Inferior parietal cortex (tissue), 1 donor: ENCODE data around the gene OSBPL3.

Experiments
- DNase-seq: peaks from one replicate; pipeline ENCODE4 v3.0.0-alpha.2; 2016; ENCODE audit errors: extremely low spot score

The OSBPL3 gene

DNA sequence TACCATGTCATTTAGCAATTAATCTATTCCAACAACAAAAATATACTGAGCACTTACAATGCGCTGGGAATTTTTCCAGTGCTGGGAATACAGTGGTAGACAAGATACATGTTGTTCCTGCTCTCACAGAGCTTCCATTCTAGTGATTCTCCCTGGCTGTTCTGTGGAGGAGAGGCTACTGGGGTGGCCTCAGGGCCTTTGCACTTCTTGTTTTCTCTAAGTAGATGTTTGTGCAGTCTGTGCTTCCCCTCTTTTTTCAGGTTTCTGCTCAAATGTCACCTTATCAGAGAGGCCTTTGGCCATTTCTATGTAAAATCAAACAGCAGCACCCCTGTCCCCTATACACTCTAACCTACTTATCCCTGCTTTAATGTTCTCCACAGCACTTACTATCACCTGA, 24.7 kb downstream of the OSBPL3 start:
- DNase-seq = no peak

DNA sequence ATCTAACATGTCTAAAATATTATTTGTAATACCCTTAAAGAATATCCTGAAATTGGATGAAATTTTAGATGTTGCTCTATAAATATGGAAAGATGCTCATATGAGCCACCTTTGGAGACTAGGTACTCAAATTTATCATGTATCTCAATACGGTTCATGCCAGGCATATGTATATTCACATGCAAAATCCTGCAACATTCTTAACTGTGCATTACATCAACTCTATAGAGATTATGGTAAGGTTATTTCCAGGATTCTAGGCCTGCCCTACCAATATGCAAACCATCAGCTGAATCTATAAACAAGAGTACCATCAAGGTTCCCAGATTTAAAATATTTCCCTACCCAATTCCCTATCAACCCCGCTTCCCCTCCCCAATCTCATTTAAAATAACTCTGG, 27.5 kb downstream of the OSBPL3 start:
- DNase-seq = no peak

DNA sequence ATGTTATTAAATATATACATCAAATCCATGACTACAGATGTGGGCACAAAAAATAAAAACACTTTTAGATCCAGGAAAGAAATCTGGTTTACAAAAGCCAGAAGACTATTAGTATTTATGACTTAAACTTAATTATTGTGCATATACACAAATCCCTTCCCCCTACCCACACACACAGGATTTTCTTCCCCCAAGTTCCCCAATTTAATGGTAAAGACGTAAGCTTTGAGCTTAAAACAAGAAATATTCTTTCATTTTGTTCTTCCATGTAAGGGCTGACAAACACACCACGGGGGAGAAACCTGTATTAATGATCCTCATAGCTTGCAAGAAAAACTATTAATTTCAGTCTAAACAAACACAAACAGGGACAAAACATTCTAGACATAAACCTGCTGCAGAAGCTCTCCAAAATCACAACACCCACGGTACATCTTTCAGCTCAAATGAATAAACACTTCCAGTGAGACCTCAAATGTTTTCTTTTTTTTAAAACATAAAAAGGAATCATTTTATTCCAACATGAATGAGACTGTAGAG, 28.5 kb downstream of the OSBPL3 start:
- DNase-seq = no peak

DNA sequence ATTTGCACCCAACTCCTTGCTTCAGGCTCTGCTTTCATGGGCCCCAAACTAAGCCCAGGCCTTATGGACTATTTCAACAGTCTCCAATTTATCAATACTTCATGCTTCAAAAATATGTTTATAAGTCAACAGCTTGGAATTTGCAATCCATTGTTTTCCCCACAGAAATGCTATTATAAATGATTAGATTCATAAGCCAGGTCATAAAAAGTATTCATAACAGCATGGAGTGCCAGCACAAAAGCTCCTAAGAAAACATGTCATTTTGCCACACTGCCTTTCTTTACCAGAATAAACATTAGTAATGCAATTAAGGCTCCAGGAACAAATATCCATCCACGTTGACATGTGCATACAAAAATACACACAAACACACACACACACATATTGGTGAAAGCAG, 30.1 kb downstream of the OSBPL3 start:
- no peak for DNase-seq

DNA sequence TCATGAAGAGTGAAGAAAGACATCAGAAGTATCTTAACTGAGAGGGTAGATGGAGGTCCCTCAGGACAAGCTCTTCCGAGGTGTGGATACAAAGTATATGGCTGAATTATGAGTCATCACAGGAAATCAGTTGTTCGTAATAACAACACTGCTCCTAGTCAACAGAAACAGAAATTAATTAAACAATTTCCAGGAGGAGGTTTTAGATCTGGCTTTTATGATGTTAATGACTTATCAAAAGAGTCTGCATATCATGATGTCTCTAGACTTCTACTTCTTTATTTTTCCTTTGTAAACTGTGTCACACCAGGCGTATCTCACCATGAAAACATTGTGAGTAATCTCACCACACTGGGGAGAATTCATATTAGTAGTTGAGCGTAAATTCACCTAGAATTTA, 31.2 kb downstream of the OSBPL3 start:
- DNase-seq = no peak

DNA sequence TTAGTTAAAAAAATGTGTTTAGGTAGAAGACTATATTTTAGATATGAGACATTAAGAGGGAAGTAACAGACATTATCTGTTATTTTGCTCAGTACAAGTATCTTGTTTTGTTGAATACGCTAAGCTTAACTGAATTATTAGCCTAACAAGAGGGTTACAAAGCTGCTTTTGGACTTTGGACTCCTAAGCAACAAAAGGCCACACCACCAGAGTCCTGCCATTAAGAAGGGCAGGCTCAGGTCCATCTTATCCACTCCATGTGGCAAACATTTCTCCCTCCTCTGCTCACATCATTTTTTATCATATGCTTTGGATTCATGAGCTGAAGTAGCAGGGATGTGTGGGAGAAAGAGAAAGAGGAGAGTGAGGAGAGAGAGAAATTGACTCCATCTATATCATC, 33.5 kb downstream of the OSBPL3 start:
- DNase-seq = no peak

DNA sequence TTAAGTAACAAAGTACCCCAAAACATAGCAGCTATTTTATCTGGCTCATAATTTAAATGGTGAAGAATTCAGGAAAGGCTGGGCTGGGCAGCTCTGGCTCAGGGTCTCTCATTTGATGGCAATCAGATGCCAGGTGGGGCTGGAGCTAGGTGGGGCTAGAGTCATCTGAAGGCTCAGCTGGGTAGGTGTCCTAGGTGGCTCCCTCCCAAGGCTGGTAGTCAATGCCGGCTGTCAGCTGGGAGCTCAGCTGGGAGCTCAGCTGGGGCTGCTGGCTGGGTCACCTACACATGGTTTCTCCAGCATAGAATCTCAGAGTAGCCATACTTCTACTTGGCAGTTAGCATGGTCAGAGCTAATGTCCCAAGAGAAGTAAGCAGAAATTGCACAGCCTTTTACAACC, 34.1 kb downstream of the OSBPL3 start:
- DNase-seq = no peak

DNA sequence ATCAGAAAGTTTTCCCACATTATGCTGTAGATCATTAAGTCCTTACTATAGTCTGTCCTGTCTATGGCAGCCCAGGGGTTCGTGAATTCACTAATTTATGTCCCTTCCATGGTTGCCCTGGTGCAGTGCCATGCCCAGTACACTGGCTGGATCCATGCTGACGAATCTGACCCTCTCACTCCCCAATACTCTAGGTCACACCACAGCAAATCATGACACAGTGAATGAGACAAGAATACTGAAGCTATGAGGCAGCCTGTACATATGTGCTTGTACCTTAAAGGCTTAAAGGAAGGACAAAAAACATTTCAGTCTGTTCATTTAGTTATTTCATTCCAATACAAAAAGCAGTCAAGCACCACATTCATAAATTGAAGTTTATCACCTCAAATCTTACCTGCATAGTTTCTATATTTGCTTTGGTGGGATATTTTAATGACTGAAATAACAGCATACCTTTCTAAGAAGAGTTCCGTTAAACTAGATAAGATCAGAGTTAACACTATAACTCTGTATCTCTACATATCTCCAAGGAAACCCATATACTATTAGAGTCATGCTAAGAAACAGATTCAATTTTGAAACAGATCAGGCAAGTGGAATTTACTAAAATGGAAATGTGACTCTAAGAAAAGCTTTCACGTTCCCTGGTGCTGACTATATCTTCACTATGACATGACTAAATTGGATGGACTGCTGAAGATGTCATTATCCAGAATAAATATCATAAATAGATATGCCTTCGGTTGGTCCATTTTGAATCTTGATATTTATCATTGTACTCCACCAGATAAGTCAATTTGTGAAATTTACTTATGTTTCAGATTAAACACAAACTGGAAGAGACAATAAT, 36.7 kb downstream of the OSBPL3 start:
- no peak for DNase-seq

DNA sequence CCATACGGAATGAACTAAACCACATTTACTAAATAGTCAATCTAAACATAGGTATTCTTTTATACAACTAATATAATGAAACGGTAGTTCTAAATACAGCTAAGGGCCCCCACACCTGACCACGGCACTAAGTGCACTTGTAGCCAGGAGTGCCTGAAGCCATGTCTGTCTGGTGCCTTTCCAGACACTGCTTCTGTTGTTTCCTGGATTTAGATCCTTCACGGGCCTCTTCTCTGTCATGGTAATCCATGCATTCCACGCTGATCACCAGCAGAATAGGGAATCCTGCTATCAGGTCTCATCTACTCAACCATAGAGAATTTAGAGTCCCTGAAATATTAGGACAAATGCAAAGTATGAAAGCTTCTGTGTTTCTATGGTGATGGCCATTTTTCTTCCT, 37.8 kb downstream of the OSBPL3 start:
- DNase-seq = no peak

DNA sequence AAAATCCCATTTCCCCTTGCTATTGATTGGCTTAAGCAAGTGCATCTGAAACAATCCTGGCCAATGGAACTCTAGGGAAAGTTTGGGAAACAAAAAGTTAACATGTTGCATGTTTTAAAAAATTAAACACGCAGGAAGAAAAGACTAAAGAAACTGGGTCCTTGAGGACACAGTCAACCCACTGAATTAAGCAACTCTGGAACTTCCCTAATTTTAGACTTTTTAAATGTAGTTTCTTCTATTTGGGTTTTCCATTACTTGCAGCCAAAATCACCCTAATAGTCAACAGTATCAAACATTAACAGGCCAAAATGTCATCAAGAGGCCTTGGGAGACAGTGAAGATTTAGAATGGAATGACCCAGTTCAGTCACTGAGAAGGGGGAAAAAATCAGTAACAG, 40.6 kb downstream of the OSBPL3 start:
- no peak for DNase-seq

DNA sequence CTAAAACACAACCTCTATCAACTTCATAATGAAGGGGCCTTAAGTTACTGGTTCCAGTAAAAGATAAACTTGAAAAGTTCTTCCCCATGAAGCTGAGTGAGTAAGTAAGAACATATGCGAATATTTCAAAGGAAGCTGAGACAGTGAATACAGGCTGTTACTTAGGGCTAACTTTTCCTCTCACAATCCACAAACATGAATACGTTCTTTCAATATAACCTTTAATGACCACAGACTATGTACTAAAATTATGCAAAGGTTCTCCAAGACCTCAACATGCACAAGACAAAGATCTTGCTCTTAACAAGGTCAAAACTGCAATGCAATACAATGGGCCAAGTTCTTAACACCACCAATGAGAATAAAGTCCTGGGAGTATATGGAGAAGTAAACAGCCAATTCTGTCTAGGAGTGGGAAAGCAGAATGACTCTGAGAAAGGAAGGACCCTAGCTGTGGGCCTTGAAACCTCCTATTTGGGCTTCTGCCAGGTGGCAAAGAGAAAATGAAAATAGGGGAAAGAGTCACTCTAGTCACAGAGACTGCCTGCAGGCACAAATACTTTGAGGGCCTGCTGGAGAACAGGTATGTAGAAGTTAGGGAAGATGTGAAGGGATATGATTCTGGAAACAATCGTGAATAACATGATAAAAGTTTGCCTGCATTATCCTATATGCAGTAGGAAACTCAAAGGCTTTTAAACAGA, 43.7 kb downstream of the OSBPL3 start:
- no peak for DNase-seq

DNA sequence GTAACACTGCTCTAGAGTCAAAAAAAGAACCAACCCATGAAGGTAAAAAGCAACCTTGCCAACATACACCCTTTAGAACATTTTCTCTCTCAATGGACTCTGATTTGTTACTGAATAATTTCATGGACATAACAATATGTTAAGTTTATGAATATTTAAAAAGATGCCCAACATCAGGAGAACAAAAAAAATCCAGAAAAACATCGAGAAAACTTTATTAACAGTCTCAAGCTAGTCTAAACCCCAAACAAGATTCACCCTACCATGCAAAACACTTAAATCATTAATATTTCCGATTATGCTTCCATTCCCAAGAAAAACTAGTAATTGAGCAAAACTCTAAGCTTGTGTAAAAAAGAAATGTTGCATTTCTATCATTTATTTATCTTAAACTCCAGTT, 46.7 kb downstream of the OSBPL3 start:
- no peak for DNase-seq

DNA sequence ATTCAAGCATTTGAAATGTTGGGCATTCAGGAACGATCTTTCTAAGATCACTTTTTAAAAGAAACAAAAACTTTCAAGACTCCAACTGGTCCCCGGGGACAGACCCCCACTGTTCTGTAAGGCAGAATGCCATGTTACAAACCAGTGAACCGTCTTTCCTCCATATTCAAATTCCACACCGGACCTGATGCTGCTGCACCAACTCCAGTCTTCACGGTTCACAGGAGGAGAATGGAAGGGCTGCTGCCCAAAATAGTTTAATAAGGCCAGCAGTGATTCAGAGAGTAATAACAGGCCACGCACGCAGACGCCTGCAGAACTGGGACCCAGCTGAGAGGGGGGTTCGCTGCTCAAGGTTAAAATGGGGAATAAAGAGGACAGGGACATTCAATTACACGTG, 47.2 kb downstream of the OSBPL3 start:
- DNase-seq = no peak

DNA sequence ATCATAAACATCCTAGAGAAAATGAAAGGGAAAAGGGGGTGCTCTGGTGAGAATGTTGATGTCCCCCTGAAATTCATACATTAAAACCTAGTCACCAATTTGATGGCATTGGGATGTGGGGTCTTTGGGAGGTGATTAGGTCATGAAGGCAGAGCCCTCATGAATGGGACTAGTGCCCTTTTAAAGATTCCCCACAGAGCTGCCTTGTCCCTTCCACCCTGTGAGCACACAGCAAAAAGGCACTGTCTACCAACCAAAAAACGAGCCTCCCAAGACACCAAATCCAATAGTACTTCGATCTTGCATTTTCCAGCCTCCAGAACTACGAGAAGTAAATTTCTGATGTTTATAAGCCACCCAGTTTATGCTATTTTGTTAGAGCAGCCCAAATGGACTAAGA, 47.6 kb downstream of the OSBPL3 start:
- DNase-seq = no peak

DNA sequence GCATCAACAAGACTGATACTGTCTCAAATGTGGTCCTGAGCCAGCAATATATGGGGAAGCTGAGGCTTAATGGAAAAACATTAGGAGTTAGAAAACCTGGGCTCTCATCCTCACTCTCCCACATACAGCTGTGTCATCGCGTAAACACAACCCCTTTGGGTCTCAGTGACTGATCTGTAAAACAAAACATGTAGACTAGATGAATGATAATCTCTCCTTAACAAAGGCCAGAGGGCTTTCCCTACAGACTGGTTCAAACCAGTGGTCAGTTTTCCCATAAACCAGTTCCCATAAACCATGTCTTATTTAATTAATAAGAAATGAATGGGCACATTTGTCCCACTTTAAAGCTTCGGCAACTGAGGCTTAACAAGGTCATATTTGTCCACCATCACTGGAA, 48.1 kb downstream of the OSBPL3 start:
- DNase-seq = no peak

DNA sequence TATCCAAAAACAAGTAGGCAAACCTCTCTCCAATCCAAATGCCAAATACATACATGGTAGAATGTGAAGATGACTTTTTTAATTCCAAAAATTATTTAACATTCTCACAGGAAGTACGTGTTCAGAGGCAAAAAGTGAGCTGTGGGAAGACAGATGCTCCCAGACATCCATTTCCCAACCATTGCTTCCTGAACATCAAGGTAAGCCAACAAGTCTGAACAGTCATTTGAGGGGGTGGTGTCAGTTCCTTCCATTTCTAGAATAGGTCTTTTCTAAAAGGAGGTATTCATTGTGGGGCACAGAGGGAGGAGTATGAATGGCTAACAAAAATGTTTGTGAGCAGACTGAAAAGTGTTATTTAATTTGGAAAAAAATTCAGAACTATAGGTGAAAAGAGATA, 49.1 kb downstream of the OSBPL3 start:
- DNase-seq = no peak

DNA sequence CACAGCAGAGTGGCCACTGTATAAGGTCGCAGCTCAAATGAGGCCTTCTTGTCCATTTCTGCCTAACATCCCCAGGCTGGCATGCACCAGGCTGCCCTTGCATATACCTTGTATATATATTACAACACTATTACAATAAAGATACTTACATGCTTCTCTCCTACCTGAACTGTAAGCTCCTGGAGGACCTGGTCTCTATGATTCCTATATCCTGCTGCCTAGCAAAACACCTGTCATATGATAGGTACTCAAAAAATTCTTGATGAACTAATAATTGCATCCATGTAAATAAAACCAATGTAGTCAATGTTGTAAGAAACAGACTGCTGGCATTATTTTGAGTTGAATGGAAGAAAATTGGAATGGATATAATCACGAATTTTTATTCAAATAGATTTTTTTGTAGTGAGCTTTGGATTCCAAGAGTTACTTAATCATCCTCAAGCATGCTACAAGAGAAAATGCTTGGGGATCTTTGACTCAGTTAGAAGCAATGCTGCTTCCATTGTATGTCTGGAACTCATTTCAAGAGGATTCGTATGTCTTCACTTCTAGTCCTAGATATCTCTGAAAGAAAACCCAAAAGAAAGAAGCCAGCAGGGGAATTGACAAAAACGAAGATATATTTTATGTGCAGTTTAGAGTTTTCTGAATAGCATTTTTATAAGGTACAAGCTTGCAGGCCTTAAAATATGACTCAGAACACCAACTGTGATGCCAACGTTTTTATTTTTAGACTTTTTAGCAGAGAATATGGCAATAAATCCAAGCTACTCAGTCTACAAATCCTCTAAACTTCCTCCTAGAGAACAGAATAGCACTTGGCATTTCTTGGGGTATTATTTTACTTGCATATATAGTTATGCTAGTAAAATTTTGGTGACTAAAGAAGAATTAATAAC, 53.1 kb downstream of the OSBPL3 start:
- no peak for DNase-seq

DNA sequence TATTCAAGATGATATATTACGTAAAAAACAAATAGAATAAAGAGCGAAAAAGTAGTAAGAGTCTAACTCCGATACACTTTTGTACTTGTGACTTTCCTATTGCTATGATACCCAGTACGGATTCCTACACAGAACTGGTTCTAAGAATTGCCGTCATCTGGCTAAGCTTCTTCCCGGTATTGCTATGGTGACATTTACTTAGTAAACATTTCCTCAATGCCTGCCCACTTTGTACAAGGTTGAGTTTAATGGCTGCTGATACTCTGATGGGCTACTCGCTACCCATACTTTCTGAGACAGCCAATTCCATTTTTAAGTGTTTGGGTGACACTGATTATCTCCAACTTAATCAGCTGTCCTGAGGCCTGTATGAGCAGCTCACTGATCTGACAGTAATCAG, 55.6 kb downstream of the OSBPL3 start:
- DNase-seq = no peak

DNA sequence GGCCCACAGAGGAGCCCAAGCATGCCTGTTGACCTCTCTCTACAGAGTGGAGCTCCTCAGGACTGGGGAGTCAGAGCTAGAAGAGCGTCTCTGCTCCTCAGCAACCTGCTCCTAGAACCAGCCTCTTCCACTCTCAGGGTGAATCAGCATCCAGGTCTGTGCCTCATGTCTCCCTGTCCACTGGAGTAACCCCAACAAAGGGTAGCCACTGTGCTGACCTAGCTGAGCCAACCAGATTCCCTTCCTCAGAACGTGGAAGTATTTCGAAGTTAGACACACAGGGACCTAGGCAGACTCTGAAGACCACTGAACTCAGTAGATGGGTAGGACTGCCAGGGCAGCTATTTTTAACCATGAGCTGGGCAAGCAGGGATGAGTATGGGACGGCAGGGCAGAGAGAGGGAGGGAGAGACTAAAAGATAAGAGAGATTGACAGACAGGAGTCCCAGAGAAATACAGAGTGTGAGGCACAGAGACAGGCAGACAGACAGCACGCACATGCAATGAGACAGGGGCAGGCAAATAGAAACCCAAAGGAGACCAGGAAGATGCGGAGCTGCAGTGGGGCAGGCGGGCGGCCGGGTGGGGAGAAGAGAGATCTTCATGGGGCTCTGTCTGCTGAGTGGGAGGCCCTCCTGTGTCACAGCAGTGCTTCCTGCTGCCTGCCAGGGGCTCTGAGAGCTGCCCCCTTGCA, 56.7 kb downstream of the OSBPL3 start:
- DNase-seq = no peak

DNA sequence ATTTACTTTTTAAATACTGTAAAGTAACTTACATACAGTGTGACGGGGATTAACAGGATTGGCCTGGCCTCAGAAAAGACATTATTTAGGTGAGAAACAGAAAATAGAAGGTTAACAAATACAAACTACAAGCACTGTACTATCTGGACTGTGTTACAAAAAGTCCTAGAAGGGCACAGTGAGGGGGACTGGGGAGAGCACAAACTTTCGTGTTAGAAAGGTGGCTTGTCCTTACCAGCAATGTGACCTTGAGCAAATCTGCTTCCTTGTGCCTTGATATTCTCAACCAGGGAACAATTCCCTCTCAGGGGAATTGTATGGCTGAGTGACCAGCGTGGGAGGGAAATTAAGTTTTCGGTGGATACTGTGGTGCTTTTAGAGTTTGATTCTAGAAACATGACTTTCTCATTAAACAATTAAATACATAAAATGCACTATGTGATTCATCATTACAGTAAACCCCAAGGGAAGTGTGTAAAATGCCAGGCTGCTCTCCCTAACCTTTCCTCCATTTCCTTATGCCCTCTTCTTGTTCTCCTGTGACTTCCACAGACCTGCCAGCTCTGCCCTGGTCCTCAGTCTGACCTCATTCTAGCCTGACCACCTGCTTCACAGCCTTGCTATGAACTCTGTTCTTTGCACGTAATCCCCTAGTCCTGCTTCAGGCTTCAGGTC, 57.7 kb downstream of the OSBPL3 start:
- no peak for DNase-seq

DNA sequence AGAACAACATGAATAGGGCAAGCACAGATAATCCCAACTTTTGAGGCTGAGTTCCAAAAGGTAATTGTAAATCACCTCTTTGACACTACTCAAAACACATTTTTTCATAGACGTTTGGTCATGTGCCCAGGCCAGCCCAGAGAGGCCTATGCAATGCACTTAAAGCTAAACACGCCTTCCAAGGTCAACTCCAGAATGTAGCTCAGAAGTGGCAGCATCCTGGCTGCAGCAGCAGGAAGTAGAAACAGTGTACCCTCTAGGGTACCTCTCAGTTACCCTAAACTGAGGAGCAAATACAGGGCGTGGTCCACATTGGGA, 58.7 kb downstream of the OSBPL3 start:
- DNase-seq = no peak
